ENCODE results near the gene LRCH3.

Gene LRCH3

DNA sequence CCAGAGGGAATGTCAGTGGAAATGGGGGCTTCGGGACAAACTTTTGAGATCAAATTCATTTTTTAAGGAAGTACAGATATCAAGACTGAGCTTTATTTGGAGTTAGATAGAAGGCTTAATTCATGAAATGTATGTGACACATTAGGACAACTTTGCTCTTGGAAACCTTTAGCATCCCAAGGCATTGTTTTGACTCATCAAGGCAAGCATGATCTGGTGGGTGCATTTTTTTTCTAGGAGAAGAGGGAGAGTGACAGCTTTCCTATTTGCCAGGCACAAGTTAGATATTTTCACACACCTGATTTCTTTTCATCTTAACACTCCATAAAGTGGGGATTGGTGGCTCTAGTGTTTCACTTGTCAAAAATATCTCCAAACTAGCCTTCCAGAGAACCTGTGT, 97.5 kb downstream of the LRCH3 start:
- DNase-seq (no peak), ATAC-seq (ENCODE audit: insufficient read depth, low read depth) (no peak)
- Histone ChIP-seq H2AFZ (ENCODE audit: low read depth, low read length) (no peak overlapping the region), H3K9ac (ENCODE audit: low read depth, low read length) (no peak overlapping the region), H3K4me1 (ENCODE audit: insufficient read depth, low read length) (no peaks in the 10 kb centered on the region), H3K9me3 (ENCODE audit: insufficient read depth, low read length, severe bottlenecking) (no peaks in the 10 kb centered on the region), H4K20me1 (ENCODE audit: insufficient read depth, low read length) (no peaks in the 10 kb centered on the region), H3K27me3 (ENCODE audit: insufficient read depth, low read length, poor library complexity) (no peaks in the 10 kb centered on the region), H3K79me2 (ENCODE audit: insufficient read depth, low read length) (no peaks in the 10 kb centered on the region), H3K27ac (ENCODE audit: low read length) (no peak overlapping the region), H3K36me3 (ENCODE audit: insufficient read depth, low read length) (peaks cover 11% of the 10 kb centered on the region), H3K4me3 (ENCODE audit: low read depth in 1 of 2, low read length in 2 of 2) (no peak overlapping the region), H3K4me2 (ENCODE audit: insufficient read depth, low read length) (no peak overlapping the region)
- TF ChIP-seq EZH2 (IDR thresholded peaks at IDR 0.05; ENCODE audit: borderline replicate concordance, low read depth, low read length, severe bottlenecking) = no peak

DNA sequence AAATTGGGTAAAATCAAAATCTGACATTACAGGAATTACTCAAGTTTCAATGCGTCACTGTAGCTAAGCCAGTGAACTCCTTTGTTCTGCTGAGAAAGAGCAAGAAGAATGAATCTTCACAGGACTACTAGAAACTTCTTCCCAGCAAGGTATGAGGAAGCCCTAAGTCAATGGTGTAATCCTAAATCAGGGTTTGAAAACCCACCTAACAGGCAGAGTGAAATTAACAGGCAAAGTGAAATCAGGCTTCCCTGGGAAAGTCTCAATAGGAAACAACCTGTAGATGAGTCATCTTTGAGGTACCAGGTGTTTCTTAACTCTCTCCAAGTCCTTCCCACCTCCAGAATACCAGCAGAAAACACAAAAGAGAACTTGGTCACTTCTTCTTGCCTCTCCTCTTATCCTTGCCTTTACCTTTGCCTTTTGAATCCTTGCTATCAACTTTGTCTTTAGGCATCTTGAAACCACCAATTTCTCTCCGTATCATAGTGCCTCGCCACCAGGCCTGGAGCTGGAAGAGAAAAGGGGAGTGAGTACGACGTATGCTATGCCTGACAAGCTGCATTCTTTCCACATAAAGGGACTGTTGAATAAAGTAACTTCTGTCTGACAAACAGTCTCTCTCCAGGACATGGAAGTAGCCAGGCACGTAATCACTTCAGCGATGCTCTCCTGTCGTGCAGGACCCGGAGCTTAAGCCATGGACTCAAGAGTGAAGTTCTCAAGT, 98.3 kb downstream of the LRCH3 start:
- Histone ChIP-seq H3K79me2 (ENCODE audit: insufficient read depth, low read length) (no peaks in the 10 kb centered on the region), H3K9ac (ENCODE audit: low read depth, low read length) (no peak overlapping the region), H3K9me3 (ENCODE audit: insufficient read depth, low read length, severe bottlenecking) (no peaks in the 10 kb centered on the region), H3K36me3 (ENCODE audit: insufficient read depth, low read length) (peaks cover 6% of the 10 kb centered on the region), H3K4me2 (ENCODE audit: insufficient read depth, low read length) (no peak overlapping the region), H3K27ac (ENCODE audit: low read length) (no peak overlapping the region), H3K4me1 (ENCODE audit: insufficient read depth, low read length) (no peaks in the 10 kb centered on the region), H2AFZ (ENCODE audit: low read depth, low read length) (no peak overlapping the region), H3K27me3 (ENCODE audit: insufficient read depth, low read length, poor library complexity) (no peaks in the 10 kb centered on the region), H3K4me3 (ENCODE audit: low read depth in 1 of 2, low read length in 2 of 2) (no peak overlapping the region), H4K20me1 (ENCODE audit: insufficient read depth, low read length) (no peaks in the 10 kb centered on the region)
- TF ChIP-seq EZH2 (IDR thresholded peaks at IDR 0.05; ENCODE audit: borderline replicate concordance, low read depth, low read length, severe bottlenecking) = no peak
- TF ChIP-seq, protein P1, sequence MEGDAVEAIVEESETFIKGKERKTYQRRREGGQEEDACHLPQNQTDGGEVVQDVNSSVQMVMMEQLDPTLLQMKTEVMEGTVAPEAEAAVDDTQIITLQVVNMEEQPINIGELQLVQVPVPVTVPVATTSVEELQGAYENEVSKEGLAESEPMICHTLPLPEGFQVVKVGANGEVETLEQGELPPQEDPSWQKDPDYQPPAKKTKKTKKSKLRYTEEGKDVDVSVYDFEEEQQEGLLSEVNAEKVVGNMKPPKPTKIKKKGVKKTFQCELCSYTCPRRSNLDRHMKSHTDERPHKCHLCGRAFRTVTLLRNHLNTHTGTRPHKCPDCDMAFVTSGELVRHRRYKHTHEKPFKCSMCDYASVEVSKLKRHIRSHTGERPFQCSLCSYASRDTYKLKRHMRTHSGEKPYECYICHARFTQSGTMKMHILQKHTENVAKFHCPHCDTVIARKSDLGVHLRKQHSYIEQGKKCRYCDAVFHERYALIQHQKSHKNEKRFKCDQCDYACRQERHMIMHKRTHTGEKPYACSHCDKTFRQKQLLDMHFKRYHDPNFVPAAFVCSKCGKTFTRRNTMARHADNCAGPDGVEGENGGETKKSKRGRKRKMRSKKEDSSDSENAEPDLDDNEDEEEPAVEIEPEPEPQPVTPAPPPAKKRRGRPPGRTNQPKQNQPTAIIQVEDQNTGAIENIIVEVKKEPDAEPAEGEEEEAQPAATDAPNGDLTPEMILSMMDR (IDR thresholded peaks at IDR 0.05; ENCODE audit: borderline replicate concordance, extremely low read depth, low read length, poor library complexity, severe bottlenecking) = no peak
- DNase-seq = no peak
- ATAC-seq (ENCODE audit: insufficient read depth, low read depth) = no peak

DNA sequence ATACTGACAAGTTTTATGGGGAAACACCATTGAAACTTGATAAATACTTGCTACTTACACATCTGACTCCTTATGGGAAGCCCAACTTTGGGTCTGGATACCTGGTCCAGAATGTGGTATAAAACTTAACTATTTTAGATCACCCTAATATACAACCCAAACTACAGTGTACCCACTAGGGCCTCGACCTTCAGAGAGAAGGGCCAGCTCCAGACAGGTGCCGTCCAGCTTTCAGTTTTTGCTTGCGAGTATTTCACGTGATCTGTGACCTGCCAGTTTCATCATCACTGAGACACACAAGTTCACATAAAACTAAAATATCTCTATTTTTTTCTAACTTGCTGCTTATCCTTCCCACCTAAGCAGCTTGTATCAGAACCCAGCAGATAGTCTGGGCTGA, 99.6 kb downstream of the LRCH3 start:
- ATAC-seq (ENCODE audit: insufficient read depth, low read depth) = no peak

DNA sequence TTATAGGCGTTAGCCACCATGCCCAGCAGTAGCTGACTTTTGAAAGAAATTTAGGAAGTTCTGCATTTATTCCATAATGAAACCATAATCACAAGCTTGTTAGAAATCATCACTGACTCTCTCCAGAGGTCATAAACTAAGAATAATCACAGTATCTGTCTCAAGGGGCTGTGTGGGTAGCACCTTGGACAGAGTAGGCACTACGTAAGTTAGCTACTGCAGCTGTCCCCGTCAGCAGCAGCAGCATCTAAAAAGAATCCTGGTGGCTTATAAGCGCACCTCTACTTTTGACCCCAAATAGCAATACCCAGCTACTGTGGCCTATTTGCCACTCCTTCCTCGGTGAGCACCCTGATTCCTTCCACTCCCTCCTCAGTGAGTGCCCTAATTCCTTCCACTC, 101.1 kb downstream of the LRCH3 start:
- TF ChIP-seq, protein P1 (IDR thresholded peaks at IDR 0.05; ENCODE audit: borderline replicate concordance, extremely low read depth, low read length, poor library complexity, severe bottlenecking) = no peak
- no peak for TF ChIP-seq EZH2 (IDR thresholded peaks at IDR 0.05; ENCODE audit: borderline replicate concordance, low read depth, low read length, severe bottlenecking)
- no peaks in the 10 kb centered on the region for H3K36me3 ChIP-seq (ENCODE audit: insufficient read depth, low read length)
- H3K27ac ChIP-seq (ENCODE audit: low read length) = no peak overlapping the region

More for the DNA sequence above, 99.6 kb downstream of the LRCH3 start:
- Histone ChIP-seq H2AFZ (ENCODE audit: low read depth, low read length) (no peak overlapping the region), H3K79me2 (ENCODE audit: insufficient read depth, low read length) (no peaks in the 10 kb centered on the region), H3K4me1 (ENCODE audit: insufficient read depth, low read length) (no peaks in the 10 kb centered on the region), H3K27me3 (ENCODE audit: insufficient read depth, low read length, poor library complexity) (no peaks in the 10 kb centered on the region), H3K27ac (ENCODE audit: low read length) (no peak overlapping the region), H3K36me3 (ENCODE audit: insufficient read depth, low read length) (no peaks in the 10 kb centered on the region), H3K9me3 (ENCODE audit: insufficient read depth, low read length, severe bottlenecking) (no peaks in the 10 kb centered on the region), H4K20me1 (ENCODE audit: insufficient read depth, low read length) (no peaks in the 10 kb centered on the region), H3K4me3 (ENCODE audit: low read depth in 1 of 2, low read length in 2 of 2) (no peak overlapping the region), H3K9ac (ENCODE audit: low read depth, low read length) (no peak overlapping the region), H3K4me2 (ENCODE audit: insufficient read depth, low read length) (no peak overlapping the region)
- no peak for TF ChIP-seq EZH2 (IDR thresholded peaks at IDR 0.05; ENCODE audit: borderline replicate concordance, low read depth, low read length, severe bottlenecking)
- TF ChIP-seq, protein P1 (IDR thresholded peaks at IDR 0.05; ENCODE audit: borderline replicate concordance, extremely low read depth, low read length, poor library complexity, severe bottlenecking) = no peak
- no peak for DNase-seq

More for the DNA sequence above, 101.1 kb downstream of the LRCH3 start:
- H3K4me2 ChIP-seq (ENCODE audit: insufficient read depth, low read length) = no peak overlapping the region
- no peaks in the 10 kb centered on the region for H4K20me1 ChIP-seq (ENCODE audit: insufficient read depth, low read length)
- no peak overlapping the region for H2AFZ ChIP-seq (ENCODE audit: low read depth, low read length)
- no peaks in the 10 kb centered on the region for H3K79me2 ChIP-seq (ENCODE audit: insufficient read depth, low read length)
- H3K4me1 ChIP-seq (ENCODE audit: insufficient read depth, low read length) = no peaks in the 10 kb centered on the region
- no peaks in the 10 kb centered on the region for H3K27me3 ChIP-seq (ENCODE audit: insufficient read depth, low read length, poor library complexity)
- H3K9me3 ChIP-seq (ENCODE audit: insufficient read depth, low read length, severe bottlenecking) = no peaks in the 10 kb centered on the region
- H3K4me3 ChIP-seq (ENCODE audit: low read depth in 1 of 2, low read length in 2 of 2) = no peak overlapping the region
- ATAC-seq (ENCODE audit: insufficient read depth, low read depth) = no peak
- no peak overlapping the region for H3K9ac ChIP-seq (ENCODE audit: low read depth, low read length)
- no peak for DNase-seq
